ENCODE measurements around the gene WNT9A. TPM values are rescaled to one million over a fixed set of nuclear protein-coding genes. Genes with fewer than 3 reads are reported as not detected.

The WNT9A gene
- total RNA-seq, 1 experiment from 2014 or later = 22.2 TPM

DNA sequence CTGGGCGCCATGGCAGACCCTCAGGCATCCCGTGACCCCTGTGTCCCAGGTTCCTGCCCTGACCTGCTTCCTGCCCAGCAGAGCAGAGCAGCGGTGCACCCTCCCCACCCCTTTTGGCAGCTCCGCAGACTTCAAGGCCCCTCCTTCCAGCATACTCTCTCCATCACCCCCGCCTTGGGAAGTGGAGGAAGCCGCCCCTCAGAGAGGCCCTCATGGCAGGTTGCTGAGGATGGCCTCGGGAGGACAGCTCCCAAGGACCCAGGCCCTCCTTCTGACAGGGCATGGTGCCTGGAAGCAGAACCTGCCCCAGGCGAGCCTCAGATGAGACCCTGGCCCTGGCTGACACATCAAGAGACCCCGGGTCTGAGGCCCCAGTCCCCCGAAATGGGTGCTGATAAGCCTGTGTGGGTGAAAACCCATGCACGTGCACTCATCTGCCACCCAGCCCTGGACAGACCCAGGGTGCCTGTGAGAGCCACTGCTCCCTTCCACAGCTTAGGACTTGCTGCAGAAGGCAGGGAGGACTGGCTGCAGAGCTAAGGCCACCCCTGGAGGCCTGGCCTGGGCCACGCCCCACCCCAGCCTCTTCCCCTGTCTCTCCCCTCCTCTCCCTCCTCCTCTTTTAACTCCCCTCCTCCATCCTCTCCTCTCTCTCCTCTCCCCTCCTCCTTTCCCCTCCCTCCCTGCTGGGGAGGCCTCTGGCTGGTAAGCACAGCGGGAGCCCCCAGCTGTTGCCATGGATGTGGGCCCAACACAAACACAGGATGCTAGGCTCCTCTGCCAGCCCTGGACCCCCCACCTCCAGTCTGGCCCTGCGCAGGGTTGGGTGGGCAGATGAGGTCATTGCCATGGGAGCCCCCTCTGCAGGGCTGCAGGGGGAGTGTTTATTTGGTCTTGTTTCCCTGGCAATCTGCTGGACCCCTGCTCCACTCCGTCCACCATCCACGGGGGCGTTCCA is 33.7 kb downstream of the WNT9A start:
- Histone ChIP-seq H2AFZ (ENCODE audit: low read length) (no peak overlapping the region), H3K4me3 (ENCODE audit: low read length) (no peak overlapping the region), H3K9me3 (ENCODE audit: low read length) (no peaks in the 10 kb centered on the region), H3F3A (ENCODE audit: low read length, unreplicated experiment) (no peaks in the 10 kb centered on the region), H3K9me2 (replicated peaks; ENCODE audit: low read length) (no peaks in the 10 kb centered on the region), H3K79me2 (ENCODE audit: low read length) (no peaks in the 10 kb centered on the region), H3K27me3 (ENCODE audit: low read length) (no peaks in the 10 kb centered on the region), H3K27ac (ENCODE audit: low read length) (no peak overlapping the region), H3K36me3 (ENCODE audit: low read depth, low read length) (no peaks in the 10 kb centered on the region), H3K4me1 (ENCODE audit: insufficient read depth, low read length) (no peaks in the 10 kb centered on the region), H3K9ac (ENCODE audit: low read length) (no peak overlapping the region), H4K20me1 (ENCODE audit: low read length) (no peaks in the 10 kb centered on the region), H3K4me2 (ENCODE audit: low read length) (no peak overlapping the region)
- ChIA-PET POLR2A (ENCODE audit: unreplicated experiment) (no interaction called here), CTCF (no interaction called here)
- DNase-seq (no peak), ATAC-seq (peak; percentile 31; the same call in 1 of the 2 replicates)
- BruUV-seq (replicated peaks) = no TSS peak
- intact Hi-C loops (cut with micrococcal nuclease) = no loop called here
- TF ChIP-seq EZH2 (IDR thresholded peaks at IDR 0.05; ENCODE audit: low read length, unreplicated experiment) = no peak

DNA sequence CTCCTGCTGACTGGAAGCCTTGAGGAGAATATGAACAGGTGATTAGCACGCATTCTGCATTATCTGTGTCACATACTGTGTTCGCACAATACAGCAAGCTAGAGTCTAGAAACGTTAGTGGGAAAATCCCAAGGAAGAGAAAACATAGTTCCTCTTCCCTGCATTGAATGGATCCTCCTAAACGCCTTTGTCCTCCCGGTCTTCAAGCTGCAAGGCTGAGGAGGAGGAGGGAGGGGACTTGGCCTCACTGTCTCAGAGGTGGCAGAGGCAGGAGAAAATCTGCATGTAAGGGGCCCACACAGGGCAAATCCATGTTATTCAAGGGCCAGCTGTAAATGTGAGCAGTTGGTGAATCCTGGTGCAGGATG is 34.4 kb downstream of the WNT9A start:
- ChIA-PET POLR2A (ENCODE audit: unreplicated experiment) (no interaction called here), CTCF (no interaction called here)
- BruUV-seq (replicated peaks) = no TSS peak
- H3K9ac ChIP-seq (ENCODE audit: low read length) = no peak overlapping the region
- no peaks in the 10 kb centered on the region for H3K79me2 ChIP-seq (ENCODE audit: low read length)
- H3K27me3 ChIP-seq (ENCODE audit: low read length) = no peaks in the 10 kb centered on the region
- no peaks in the 10 kb centered on the region for H4K20me1 ChIP-seq (ENCODE audit: low read length)
- H2AFZ ChIP-seq (ENCODE audit: low read length) = no peak overlapping the region
- H3K9me2 ChIP-seq (replicated peaks; ENCODE audit: low read length) = no peaks in the 10 kb centered on the region
- H3K4me1 ChIP-seq (ENCODE audit: insufficient read depth, low read length) = no peaks in the 10 kb centered on the region
- H3K4me3 ChIP-seq (ENCODE audit: low read length) = no peak overlapping the region
- intact Hi-C loops (cut with micrococcal nuclease) = no loop called here
- H3K27ac ChIP-seq (ENCODE audit: low read length) = no peak overlapping the region
- H3K36me3 ChIP-seq (ENCODE audit: low read depth, low read length) = no peaks in the 10 kb centered on the region
- H3F3A ChIP-seq (ENCODE audit: low read length, unreplicated experiment) = no peaks in the 10 kb centered on the region
- TF ChIP-seq EZH2phosphoT487 (IDR thresholded peaks at IDR 0.05; ENCODE audit: borderline replicate concordance, low read length) (no peak), EZH2 (IDR thresholded peaks at IDR 0.05; ENCODE audit: low read length, unreplicated experiment) (no peak)
- TF ChIP-seq, protein P1, sequence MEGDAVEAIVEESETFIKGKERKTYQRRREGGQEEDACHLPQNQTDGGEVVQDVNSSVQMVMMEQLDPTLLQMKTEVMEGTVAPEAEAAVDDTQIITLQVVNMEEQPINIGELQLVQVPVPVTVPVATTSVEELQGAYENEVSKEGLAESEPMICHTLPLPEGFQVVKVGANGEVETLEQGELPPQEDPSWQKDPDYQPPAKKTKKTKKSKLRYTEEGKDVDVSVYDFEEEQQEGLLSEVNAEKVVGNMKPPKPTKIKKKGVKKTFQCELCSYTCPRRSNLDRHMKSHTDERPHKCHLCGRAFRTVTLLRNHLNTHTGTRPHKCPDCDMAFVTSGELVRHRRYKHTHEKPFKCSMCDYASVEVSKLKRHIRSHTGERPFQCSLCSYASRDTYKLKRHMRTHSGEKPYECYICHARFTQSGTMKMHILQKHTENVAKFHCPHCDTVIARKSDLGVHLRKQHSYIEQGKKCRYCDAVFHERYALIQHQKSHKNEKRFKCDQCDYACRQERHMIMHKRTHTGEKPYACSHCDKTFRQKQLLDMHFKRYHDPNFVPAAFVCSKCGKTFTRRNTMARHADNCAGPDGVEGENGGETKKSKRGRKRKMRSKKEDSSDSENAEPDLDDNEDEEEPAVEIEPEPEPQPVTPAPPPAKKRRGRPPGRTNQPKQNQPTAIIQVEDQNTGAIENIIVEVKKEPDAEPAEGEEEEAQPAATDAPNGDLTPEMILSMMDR (conservative IDR thresholded peaks at IDR 0.05; ENCODE audit: low read depth, low read length) = no peak
- ATAC-seq = no peak
- DNase-seq = no peak
- H3K9me3 ChIP-seq (ENCODE audit: low read length) = no peaks in the 10 kb centered on the region
- H3K4me2 ChIP-seq (ENCODE audit: low read length) = no peak overlapping the region

DNA sequence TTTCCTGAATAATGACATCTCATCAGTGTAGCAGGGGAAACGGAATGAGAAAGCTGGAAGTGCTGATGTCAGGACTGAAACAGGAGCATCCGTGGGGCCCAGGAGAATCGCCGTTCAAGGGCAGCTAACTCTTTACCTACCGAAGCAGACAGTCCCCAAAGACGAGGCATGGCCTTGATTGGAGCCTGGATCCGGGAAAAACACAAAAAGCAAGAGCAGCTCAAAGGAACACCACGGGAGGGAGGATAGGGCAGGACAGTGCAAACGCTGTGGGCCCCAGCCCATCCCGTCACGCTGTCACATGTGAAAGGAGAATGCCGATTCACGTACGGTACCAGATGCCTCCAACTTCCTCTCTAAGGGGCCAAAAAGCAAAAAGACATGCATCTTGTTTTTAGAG is 34.9 kb downstream of the WNT9A start:
- BruUV-seq (replicated peaks) = no TSS peak

More for the DNA sequence above, 34.9 kb downstream of the WNT9A start:
- H3K4me1 ChIP-seq (ENCODE audit: insufficient read depth, low read length) = no peaks in the 10 kb centered on the region
- CTCF ChIA-PET = no interaction called here
- H3K9me3 ChIP-seq (ENCODE audit: low read length) = no peaks in the 10 kb centered on the region
- ATAC-seq (no peak), DNase-seq (no peak)
- intact Hi-C loops (cut with micrococcal nuclease) = no loop called here
- H3K9me2 ChIP-seq (replicated peaks; ENCODE audit: low read length) = no peaks in the 10 kb centered on the region
- H3K4me2 ChIP-seq (ENCODE audit: low read length) = no peak overlapping the region
- H3K36me3 ChIP-seq (ENCODE audit: low read depth, low read length) = no peaks in the 10 kb centered on the region
- no peaks in the 10 kb centered on the region for H3K27me3 ChIP-seq (ENCODE audit: low read length)
- H3K9ac ChIP-seq (ENCODE audit: low read length) = no peak overlapping the region
- TF ChIP-seq EZH2 (IDR thresholded peaks at IDR 0.05; ENCODE audit: low read length, unreplicated experiment) (no peak), EZH2phosphoT487 (IDR thresholded peaks at IDR 0.05; ENCODE audit: borderline replicate concordance, low read length) (no peak)
- TF ChIP-seq, protein P1 (conservative IDR thresholded peaks at IDR 0.05; ENCODE audit: low read depth, low read length) = no peak
- no peaks in the 10 kb centered on the region for H3F3A ChIP-seq (ENCODE audit: low read length, unreplicated experiment)
- H3K27ac ChIP-seq (ENCODE audit: low read length) = no peak overlapping the region
- no peaks in the 10 kb centered on the region for H4K20me1 ChIP-seq (ENCODE audit: low read length)
- H3K4me3 ChIP-seq (ENCODE audit: low read length) = no peak overlapping the region
- no peaks in the 10 kb centered on the region for H3K79me2 ChIP-seq (ENCODE audit: low read length)
- POLR2A ChIA-PET (ENCODE audit: unreplicated experiment) = no interaction called here
- H2AFZ ChIP-seq (ENCODE audit: low read length) = no peak overlapping the region

All from PC-3 (cell line).